HCEC 1CT (cell line): Measurements from ENCODE around the gene ETFB.

Experiments used
- DNase-seq: peaks from one replicate; pipeline ENCODE4 v3.0.0-alpha.2; 2017

The ETFB gene

DNA sequence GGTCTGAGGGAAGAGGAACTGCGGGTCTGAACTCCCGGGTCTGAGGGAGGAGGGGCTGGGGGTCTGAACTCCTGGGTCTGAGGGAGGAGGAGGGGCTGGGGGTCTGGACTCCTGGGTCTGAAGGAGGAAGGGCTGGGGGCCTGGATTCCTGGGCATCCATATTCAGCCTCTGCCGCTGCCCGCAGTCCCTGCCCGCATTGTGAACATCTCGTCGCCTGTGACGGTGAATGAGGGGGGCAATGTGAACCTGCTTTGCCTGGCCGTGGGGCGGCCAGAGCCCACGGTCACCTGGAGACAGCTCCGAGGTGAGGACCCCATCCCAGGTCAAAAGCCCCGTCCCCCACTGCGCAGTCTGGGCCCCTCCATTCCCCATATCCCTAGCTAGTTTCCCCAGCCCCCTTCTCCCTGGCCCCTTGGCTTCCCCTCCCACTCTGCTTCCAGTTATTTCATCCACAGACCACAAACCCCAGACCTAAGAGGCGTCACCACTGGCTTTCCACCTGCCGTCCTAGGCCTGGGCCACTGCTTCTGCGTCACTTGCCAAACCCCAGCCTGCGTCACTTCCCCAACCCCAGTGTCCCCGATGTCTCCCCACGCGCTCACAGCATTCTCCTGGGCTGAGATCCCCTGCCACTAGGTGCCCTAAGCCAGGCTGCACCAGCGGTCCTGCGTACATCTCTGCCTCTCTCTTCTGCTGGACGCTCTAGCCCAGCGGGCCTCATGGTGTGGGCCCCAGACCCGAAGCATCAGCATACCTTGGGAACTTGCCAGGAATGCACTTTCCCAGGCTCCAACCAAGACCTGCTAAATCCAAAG is 40.8 kb downstream of the ETFB start:
- no peak for DNase-seq

DNA sequence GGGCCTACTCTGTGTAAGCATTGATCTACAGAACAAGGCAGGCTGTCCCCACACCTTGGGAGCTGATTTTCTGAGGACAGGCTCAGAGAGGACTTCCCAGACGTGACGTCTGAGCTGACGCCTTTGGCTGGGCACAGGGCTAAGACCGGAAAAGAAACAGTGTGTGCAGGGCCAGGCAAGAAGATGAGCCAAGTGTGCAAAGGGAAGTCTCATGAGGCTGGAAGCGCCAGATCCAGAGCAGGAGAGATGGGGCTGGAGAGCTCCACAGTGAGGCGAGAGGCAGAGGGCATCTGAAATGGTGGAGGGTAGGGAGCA is 42.1 kb downstream of the ETFB start:
- no peak for DNase-seq

DNA sequence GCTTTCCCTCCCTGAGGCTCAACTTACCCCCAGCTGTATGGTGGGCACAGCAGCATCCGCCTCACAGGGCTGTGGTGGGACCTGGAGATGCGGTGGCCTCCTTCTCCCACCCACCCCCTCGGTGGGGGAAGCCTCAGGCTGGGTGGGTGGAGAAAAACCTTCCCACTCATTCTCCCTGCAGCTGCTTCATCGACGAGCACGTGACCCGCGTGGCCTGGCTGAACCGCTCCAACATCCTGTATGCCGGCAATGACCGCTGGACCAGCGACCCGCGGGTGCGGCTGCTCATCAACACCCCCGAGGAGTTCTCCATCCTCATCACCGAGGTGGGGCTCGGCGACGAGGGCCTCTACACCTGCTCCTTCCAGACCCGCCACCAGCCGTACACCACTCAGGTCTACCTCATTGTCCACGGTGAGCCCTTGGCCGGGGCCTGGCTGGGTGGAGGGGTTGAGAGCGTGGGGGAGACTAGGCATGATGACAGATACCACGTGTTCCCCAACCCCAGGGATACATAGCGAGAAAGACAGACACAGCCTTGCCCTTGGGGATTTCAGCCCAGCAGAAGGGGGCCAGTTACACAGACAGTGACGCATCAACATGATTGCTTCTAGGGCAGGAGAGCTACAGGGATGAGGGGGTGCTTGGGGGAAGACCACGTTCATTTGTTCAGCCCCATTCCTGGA is 42.6 kb downstream of the ETFB start:
- no peak for DNase-seq

DNA sequence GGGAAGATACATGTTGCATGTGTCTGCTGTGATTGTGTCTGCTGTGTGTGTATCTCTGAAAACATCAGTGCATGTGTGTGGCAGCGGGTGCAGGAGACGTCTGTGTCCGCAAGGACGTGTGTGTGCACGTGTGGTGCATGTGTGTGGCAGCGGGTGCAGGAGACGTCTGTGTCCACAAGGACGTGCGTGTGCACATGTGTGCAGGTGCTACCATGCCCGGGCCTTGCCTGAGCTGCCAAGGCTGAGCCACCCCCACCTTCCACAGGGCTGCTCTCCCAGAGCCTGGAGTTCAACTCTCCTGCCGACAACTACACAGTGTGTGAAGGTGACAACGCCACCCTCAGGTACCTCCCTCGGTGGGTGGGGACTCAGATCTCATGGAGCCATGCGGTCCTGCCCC is 44.4 kb downstream of the ETFB start:
- DNase-seq, result no peak

DNA sequence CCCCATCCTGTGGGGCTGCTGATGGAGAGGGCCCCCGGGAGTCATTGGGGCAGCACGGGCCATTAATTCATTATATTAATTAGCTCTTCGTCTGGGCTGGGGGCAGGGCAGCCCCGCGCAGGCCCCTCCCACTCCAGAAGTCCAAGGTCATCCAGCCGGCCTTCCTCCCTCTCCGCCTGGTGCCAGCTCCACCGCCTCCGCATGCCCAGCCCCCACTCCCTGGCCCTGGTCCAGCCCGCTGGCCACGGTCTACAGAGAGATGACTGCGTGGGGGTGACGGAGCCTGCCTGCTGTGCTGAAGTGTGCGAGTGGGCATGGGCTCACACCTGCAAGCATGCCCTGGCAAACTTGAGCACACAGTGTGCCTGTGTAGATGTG is 45.9 kb downstream of the ETFB start:
- DNase-seq, result no peak

DNA sequence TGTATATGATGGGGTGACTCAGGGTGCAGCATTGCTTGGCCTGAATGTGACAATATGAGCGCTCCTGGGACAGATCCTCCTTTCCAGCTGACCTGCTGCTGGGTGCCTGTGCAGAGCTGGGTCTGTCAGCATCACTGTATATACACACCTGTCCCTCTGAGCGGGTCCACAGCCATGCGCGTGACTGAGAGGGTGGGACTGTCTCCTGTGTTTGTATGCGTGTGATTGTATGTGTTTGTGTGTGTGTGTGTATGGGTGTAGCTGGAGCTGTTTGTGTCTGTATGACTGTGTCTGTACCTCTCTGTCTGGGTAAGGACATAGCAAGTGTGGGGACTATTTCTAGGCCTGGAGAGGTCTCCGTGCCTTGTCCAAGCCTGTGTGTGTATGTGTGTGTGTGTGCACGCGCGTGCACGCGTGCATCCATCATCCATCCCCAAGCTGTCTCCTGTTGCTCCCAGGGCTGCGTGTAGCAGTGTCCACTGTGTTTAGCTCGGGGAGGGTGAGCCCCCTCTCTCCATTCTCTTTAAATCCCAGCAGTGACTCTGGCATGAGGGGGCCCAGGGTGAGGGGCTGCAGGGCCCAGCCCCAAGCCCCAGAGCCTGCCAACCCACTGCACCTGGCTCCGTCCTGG is 46.4 kb downstream of the ETFB start:
- DNase-seq, result no peak

DNA sequence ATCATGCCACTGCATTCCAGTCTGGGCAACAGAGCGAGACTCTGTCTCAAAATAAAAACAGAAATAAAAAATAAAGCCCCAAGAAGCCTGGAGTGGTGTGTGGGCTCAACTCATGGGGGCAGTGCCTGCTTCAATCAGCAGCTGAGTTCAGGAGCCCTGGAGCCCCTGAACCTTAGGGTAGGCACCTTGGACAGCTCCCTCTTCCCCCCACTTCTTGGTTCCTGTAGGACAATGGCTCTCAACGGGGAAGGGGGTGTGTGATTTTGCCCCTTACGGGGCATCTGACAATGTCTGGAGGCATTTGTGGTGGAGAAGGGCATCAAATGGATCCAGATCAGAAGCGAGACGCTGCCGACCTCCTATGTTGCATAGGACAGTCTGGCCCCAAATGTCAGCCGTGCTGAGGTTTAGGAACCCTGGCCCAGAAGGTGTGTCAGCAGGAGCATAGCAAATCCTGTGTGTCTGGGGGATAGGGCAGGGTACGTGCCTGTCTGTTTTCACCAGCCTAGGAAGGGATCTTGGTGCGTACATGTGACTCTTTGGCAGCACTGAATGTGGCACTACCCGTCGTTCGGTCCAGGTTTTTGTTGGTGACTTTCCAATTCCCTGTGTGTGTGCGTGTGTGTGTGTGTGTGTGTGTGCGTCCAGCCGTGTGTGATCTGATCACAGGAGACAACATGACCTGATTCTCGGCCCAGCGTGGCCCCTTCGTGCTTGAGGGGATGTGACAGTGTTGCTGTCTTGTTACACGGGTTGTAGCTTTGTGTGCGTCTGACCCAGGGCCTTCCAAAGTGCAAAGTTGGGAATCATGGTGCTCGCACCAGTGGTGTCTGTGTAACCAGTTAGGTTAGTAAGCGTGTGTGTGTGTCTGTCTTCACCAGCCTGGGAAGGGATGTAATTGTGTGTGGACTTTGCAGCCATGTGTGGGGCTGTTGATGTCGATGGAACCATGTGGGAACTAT is 47.2 kb downstream of the ETFB start:
- DNase-seq, result no peak

DNA sequence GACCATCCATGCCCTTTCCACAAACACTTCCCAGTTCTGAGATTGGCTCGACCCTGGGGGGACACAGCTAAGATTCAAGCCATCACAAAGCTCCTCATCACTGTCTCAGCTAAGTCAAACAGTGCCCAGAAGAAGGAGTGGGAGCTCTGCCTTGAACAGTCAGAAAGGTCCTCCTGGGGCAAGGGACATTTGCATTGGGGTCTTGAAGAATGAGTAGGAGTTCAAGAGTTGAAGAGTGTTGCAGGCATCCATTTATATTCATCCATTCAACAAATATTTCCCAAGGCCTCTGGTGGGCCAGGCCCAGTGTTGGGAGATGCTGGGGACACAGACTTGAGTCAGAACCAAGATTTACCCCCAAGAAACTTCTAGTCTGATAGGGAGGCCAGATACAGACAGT is 48.2 kb downstream of the ETFB start:
- no peak for DNase-seq

DNA sequence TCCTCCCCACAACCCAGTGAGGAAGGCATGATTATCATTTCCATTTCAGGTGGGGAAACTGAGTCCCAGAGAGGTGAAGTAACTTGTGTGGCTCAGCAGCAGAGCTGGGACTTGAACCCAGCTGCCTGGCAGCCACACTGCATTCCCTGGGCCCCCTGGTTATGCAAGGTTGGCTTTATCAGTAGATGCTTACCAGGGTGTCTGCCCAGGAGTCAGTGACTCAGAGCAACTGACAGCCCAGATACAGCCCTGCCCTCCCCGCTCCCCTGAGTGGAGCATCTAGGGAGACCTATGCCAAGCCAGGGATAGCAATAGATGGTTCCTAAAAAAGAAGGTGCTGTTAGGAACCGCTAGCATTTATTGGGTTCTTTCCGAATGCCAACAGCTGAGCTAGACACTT is 48.8 kb downstream of the ETFB start:
- DNase-seq, result no peak

DNA sequence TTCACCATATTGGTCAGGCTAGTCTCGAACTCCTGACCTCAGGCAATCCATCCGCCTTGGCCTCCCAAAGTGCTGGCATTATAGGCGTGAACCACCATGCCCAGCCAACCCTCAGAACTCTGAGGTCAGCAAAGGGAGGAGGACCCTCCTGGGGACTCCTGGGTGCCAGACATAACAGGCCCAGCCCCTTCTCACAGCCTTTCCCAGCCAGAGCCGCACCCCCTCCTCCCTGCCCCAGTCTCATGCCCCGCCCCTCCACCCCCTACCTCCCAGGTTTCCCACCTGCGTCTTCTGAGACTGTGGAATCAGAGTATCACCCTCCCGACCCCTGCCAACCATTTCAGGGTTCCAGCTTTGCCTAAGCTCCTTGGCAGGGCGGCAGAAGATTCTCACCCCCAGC is 49.5 kb downstream of the ETFB start:
- no peak for DNase-seq

DNA sequence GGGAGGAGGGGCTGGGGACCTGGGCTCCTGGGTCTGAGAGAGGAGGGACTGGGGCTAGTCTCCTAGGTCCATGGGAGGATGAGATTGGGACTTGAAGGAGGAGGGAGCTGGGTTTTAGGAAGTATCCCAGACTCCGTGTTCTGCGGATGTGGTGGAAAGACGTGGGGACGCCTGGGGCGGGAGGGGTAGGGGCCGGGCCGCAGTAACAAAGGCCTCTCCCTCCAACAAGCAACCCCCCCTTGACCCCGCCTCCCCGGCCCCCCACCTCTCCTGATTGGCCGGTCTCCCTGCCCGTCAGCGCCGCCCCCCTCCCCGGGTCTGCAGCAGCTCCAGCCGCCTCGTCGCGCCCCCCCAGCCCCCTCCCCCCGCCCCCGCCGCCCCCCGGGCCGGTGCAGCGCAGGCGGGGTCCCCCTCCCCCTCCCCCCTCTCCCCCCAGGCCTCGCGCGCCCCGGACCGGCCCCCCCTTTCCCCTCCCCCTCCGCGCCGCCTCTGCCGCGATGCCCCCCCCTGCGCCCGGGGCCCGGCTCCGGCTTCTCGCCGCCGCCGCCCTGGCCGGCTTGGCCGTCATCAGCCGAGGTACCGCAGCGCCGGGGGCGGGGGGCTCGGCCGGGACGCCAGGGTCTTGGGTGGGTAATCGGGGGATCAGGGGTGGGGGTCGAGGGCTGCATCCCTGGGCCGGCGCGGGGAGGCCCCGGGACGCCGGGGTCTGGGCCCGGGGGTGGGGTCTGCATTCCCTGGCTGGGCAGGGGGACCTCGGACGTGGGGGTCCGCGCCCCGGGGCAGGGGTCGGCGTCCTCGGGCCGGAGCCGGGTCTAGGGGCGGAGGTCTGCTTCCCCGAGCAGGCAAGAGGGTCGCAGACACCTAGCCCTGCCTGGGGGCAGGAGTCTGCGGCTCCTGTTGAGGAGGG is 54.6 kb downstream of the ETFB start, which contains the start of gene IGLON5:
Gene IGLON5, plus strand, starts transcription at position 294 of the 907 bp plus-strand sequence. Its CDS starts 204 bp downstream, at position 498.
- DNase-seq, result no peak

DNA sequence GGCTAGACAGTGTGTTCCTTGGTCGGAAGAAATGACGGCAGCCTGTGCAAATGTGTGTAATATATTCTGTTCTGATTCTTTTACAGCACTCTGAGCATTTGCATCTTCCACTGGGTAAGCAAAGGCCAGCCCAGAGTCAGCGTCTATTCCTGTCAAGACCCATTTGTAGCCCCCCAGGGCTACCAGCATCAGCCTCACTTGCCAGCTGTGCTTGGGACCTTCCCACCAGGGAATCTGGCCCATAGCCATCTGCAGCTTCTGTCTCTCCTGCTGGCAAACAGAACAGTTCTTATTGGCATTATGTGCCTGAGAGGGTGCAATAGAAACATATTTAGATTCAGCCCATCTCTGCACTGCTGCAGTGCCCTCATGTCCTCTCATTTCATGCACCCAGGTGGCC is 60.7 kb downstream of the ETFB start:
- DNase-seq, result no peak

DNA sequence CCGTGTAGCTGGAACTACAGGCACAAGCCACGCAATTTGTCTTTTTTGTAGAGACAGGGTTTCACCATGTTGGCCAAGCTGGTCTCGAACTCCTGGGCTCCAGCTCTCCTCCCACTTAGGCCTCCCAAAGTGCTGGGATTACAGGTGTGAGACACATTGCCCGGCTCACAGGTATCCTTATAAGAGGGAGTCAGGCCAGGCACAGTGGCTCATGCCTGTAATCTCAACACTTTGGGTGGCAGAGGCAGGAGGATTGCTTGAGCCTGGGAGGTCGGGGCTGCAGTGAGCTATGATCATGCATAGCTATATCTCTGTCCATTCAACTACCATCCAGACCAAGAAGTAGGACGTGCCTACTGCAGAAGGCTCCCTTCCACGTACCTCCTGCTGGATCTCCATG is 64.9 kb downstream of the ETFB start:
- DNase-seq, result no peak

DNA sequence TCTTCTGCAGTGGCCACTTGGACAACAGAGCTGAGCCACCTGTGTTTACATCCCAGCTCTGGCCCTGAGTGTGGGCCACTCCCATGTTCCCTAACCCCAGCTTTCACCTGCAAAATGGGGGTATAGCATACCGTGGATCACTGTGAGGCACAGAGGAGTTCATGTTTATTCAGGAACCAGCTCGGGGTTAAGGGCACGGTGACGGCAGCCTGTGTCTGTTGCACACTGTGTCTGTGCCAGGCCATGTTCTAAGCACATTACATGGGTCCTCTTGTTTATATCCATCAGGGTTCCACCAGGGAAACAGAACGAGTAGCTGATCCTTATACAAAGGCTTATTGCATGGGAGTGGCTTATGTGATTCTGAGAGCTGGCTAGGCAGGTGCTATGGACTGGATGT is 68.8 kb downstream of the ETFB start:
- no peak for DNase-seq

DNA sequence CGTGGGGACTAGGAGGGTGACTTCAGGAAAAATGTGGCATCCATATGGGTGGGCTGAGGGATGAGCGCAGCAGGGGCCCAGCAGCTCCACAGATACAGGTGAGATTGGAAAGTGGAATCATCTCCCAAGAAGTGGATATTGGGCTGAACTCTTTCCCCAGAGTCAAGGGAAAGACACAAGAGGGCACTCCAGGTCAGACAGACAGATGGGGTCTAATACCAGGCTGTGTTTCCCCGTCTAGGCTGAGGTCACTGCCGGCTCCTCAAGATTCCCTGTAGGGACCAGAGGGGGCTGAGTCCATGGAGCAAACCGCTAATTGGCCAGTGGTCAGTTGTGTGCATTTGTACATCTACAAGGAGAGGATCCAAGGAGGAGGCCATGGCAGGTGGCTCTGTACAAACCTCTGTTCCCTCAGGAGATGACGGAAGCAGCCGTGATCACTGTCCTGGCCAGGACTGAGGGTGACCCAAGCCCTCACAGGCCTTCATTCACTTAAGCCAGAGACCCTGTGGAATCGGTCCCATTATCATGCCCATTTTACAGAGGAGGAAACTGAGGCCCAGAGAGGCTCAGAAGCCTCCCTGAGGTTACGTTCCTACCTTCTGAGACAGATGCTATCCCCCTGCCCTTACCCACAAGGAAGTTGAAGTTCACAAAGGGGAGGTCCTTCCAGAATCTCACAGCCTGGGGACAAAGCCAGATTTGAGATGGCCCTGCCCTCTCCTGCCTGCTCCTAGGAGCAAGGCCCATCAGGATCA is 69.7 kb downstream of the ETFB start:
- DNase-seq, result no peak

DNA sequence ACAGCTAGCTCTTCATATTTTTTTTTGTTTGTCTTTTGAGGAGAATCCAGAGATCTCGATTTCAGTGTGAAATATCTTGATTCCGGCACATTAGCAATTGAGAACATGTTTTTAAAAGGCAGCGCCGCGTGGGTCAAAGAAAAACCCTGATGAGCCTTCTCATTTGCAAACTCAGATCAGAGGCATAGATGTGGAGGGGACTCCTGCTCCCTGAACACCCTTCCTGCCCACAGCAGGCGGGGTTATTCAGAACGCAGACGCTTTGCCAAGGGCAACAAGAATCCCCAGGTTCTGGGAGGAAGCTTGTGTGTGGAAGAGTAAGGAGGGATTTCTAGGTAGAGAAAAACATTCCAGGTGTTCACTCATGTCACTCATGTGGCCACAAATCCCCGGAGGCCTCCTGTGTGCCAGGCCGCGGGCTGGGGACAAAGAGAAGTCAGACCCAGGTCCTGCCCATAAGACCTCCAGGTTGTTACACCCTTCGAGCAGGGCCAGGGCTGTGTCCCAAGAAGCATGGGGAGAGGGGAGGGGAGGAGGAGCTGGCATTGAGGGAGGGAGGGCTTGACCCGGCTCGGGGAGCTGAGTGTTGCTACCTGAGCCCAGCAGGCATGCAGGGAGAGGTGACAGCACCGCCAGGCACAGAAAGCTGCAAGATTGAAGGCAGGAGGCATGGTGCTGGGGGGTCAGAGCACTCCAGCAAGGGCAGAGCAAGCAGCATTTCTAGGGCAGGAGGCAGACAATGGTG is 70.6 kb downstream of the ETFB start:
- DNase-seq, result no peak
